HEK293T (cell line): ENCODE measurements around the gene ZNF529.

Experiments
- CTCF ChIA-PET: fragments of 350-600 bp; formaldehyde crosslinking; extraction: SDS; loops from one replicate; lab custom pipeline; 2021; ENCODE audit warnings: antibody characterized with exemption, inconsistent platforms; lab: Yijun Ruan, JAX
- POLR2A ChIA-PET: fragments of 350-600 bp; formaldehyde crosslinking; extraction: SDS; loops from one replicate; lab custom pipeline; 2020; ENCODE audit warnings: antibody characterized with exemption, inconsistent platforms; lab: Yijun Ruan, JAX
- DNase-seq: peaks from one replicate; pipeline ENCODE4 v3.0.0; 2012; ENCODE audit warnings: mixed read lengths; ENCODE audit errors: extremely low spot score
- ARNT ChIP-seq: fragments of 450-650 bp; IDR thresholded peaks from 2 replicates; pipeline ENCODE4 v1.6.1; 2017; ENCODE audit warnings: mild to moderate bottlenecking
- BHLHE40 ChIP-seq: fragments of 450-650 bp; IDR thresholded peaks from 2 replicates; pipeline ENCODE4 v1.6.1; 2016; ENCODE audit warnings: mild to moderate bottlenecking, moderate library complexity, borderline replicate concordance
- CTBP1 ChIP-seq: fragments of 450-650 bp; IDR thresholded peaks from 2 replicates; pipeline ENCODE4 v1.6.1; 2016; ENCODE audit warnings: borderline replicate concordance
- ELF4 ChIP-seq: fragments of 450-650 bp; IDR thresholded peaks from 2 replicates; pipeline ENCODE4 v1.6.1; 2017; ENCODE audit warnings: antibody characterized with exemption
- FOXA1 ChIP-seq: fragments of 450-650 bp; IDR thresholded peaks from 2 replicates; pipeline ENCODE4 v1.6.1; 2016; ENCODE audit warnings: mild to moderate bottlenecking
- FOXK2 ChIP-seq: fragments of 450-650 bp; IDR thresholded peaks from 2 replicates; pipeline ENCODE4 v1.6.1; 2016; ENCODE audit warnings: mild to moderate bottlenecking
- FOXM1 ChIP-seq: fragments of 450-650 bp; IDR thresholded peaks from 2 replicates; pipeline ENCODE4 v1.6.1; 2017; ENCODE audit warnings: mild to moderate bottlenecking, borderline replicate concordance
- HDGF ChIP-seq: fragments of 450-650 bp; IDR thresholded peaks from 2 replicates; pipeline ENCODE4 v1.6.1; 2017; ENCODE audit warnings: antibody characterized with exemption, borderline replicate concordance
- L3MBTL2 ChIP-seq: fragments of 450-650 bp; conservative IDR thresholded peaks from 2 replicates; pipeline ENCODE4 v1.6.1; 2016; ENCODE audit warnings: mild to moderate bottlenecking
- LEF1 ChIP-seq: fragments of 450-650 bp; IDR thresholded peaks from 2 replicates; pipeline ENCODE4 v1.6.1; 2017; ENCODE audit warnings: mild to moderate bottlenecking, borderline replicate concordance
- NFRKB ChIP-seq: fragments of 450-650 bp; IDR thresholded peaks from 2 replicates; pipeline ENCODE4 v1.6.1; 2016; ENCODE audit warnings: mild to moderate bottlenecking, moderate library complexity
- PKNOX1 ChIP-seq: fragments of 450-650 bp; IDR thresholded peaks from 2 replicates; pipeline ENCODE4 v1.6.1; 2016
- SP1 ChIP-seq: fragments of 450-650 bp; IDR thresholded peaks from 2 replicates; pipeline ENCODE4 v1.6.1; 2017
- SUZ12 ChIP-seq: fragments of 450-650 bp; IDR thresholded peaks from 2 replicates; pipeline ENCODE4 v1.6.1; 2016; ENCODE audit warnings: mild to moderate bottlenecking
- TARDBP ChIP-seq: fragments of 450-650 bp; IDR thresholded peaks from 2 replicates; pipeline ENCODE4 v1.6.1; 2016
- ZNF384 ChIP-seq: fragments of 450-650 bp; IDR thresholded peaks from 2 replicates; pipeline ENCODE4 v1.6.1; 2016

ZNF529 gene

GRCh38 chr19:36577271-36577996, 4.3 kb upstream of the ZNF529 start:
- ChIA-PET CTCF (no interaction called here), POLR2A (no interaction called here)
- no peak for DNase-seq
- TF ChIP-seq LEF1 (no peak), FOXM1 (no peak), ARNT (no peak), TARDBP (no peak), HDGF (no peak), NFRKB (no peak), FOXA1 (no peak), L3MBTL2 (no peak), FOXK2 (no peak), BHLHE40 (no peak), CTBP1 (no peak)

GRCh38 chr19:36574741-36575140, 1.6 kb upstream of the ZNF529 start:
- ChIA-PET POLR2A (no interaction called here), CTCF (no interaction called here)
- no peak for TF ChIP-seq ELF4
- no peak for TF ChIP-seq SUZ12
- TF ChIP-seq TARDBP, result no peak
- TF ChIP-seq FOXA1, result no peak
- TF ChIP-seq L3MBTL2, result no peak
- TF ChIP-seq ZNF384, result no peak
- no peak for TF ChIP-seq FOXK2
- no peak for TF ChIP-seq ARNT
- no peak for TF ChIP-seq HDGF
- no peak for DNase-seq

GRCh38 chr19:36573895-36574720, 1.0 kb upstream of the ZNF529 start:
- ChIA-PET CTCF (no interaction called here), POLR2A (interaction anchor here (1.4 to 1.8 kb wide), 5 partner anchors 23 to 93 kb away, joined by 3 to 22 read pairs (median 9); partner anchors contain the start of genes ZNF260, ZNF382, ZNF461 and ZNF566)
- no peak for TF ChIP-seq HDGF
- no peak for TF ChIP-seq TARDBP
- no peak for TF ChIP-seq FOXA1
- no peak for TF ChIP-seq CTBP1
- no peak for TF ChIP-seq ZNF384
- TF ChIP-seq FOXM1, result no peak
- no peak for TF ChIP-seq ARNT
- TF ChIP-seq FOXK2, result no peak
- TF ChIP-seq LEF1, result no peak
- TF ChIP-seq ELF4, result no peak
- no peak for TF ChIP-seq BHLHE40
- TF ChIP-seq SUZ12, result no peak
- no peak for TF ChIP-seq PKNOX1
- no peak for TF ChIP-seq NFRKB
- no peak for DNase-seq

- POLR2A ChIA-PET, result interaction anchor here (0.6 to 1.8 kb wide), 11 partner anchors 24 to 506 kb away, joined by 3 to 22 read pairs (median 4); partner anchors contain the start of genes ZNF260, ZNF345, ZNF382 and ZNF420
- TF ChIP-seq SP1, result no peak
- TF ChIP-seq FOXK2, result no peak
- TF ChIP-seq FOXM1, result no peak
- TF ChIP-seq ELF4, result no peak
- TF ChIP-seq ARNT, result no peak
- TF ChIP-seq LEF1, result no peak
- TF ChIP-seq TARDBP, result no peak
- TF ChIP-seq SUZ12, result no peak
- no peak for TF ChIP-seq CTBP1
- no peak for TF ChIP-seq NFRKB
- TF ChIP-seq PKNOX1, result no peak; the same call in 1 of the 2 replicates
- CTCF ChIA-PET, result no interaction called here
- DNase-seq, result no peak
These were observed 486 bp downstream of the ZNF529 start for GRCh38 chr19:36572593-36573019.

- TF ChIP-seq NFRKB, result no peak
- no peak for TF ChIP-seq SP1
- no peak for TF ChIP-seq BHLHE40
- no peak for TF ChIP-seq ARNT
- no peak for TF ChIP-seq TARDBP
- no peak for TF ChIP-seq HDGF
- POLR2A ChIA-PET, result no interaction called here
- CTCF ChIA-PET, result no interaction called here
- no peak for DNase-seq
These were observed 8.7 kb downstream of the ZNF529 start for GRCh38 chr19:36564391-36564790.

GRCh38 chr19:36547001-36547732, 25.9 kb downstream of the ZNF529 start:
- DNase-seq, result no peak
- ChIA-PET CTCF (no interaction called here), POLR2A (no interaction called here)
- no peak for TF ChIP-seq ZNF384
- no peak for TF ChIP-seq LEF1
- no peak for TF ChIP-seq BHLHE40
- TF ChIP-seq L3MBTL2, result no peak
- no peak for TF ChIP-seq PKNOX1
- TF ChIP-seq SUZ12, result no peak
- TF ChIP-seq FOXA1, result no peak
- TF ChIP-seq ARNT, result no peak
- TF ChIP-seq NFRKB, result no peak
- TF ChIP-seq HDGF, result no peak
- TF ChIP-seq CTBP1, result no peak
- no peak for TF ChIP-seq SP1
- TF ChIP-seq FOXM1, result no peak
- TF ChIP-seq ELF4, result no peak
- no peak for TF ChIP-seq TARDBP
- TF ChIP-seq FOXK2, result no peak
